HG03280 (cell line): ENCODE results near the gene TMEM119.
"Not testable (repeated sequence)": the region's sequence is repeated elsewhere in the genome, so short reads cannot be mapped to it uniquely, and the experiment has no call there.

Source experiments
- ATAC-seq: cut with Tn5 transposase; IDR thresholded peaks from one replicate; pipeline ENCODE4 v1.9.1; 2021; ENCODE audit warnings: mild to moderate bottlenecking, moderate library complexity; ENCODE audit not compliant: unreplicated experiment

TMEM119 gene

GRCh38 chr12:108635201-108635996 is 37.5 kb upstream of the TMEM119 start:
- peak; percentile 55 for ATAC-seq

- ATAC-seq: no peak
Observed at GRCh38 chr12:108634341-108634751, 36.5 kb upstream of the TMEM119 start.

GRCh38 chr12:108633534-108634248 is 35.8 kb upstream of the TMEM119 start, which contains the start of gene SELPLG:
SELPLG (minus strand) TSS chr12:108633894; CDS start chr12:108624307, 9,587 bp downstream.
- ATAC-seq: peak; percentile 55

GRCh38 chr12:108633081-108633533 is 35.2 kb upstream of the TMEM119 start:
- ATAC-seq: no peak

- ATAC-seq: not testable (repeated sequence)
Observed at GRCh38 chr12:108631261-108631660, 33.4 kb upstream of the TMEM119 start.

GRCh38 chr12:108630481-108631207 is 32.8 kb upstream of the TMEM119 start:
- no peak for ATAC-seq

GRCh38 chr12:108629824-108630476 is 32.1 kb upstream of the TMEM119 start:
- ATAC-seq: no peak

- no peak for ATAC-seq
Observed at GRCh38 chr12:108629151-108629550, 31.3 kb upstream of the TMEM119 start.

- ATAC-seq: no peak
Observed at GRCh38 chr12:108627134-108627920, 29.4 kb upstream of the TMEM119 start.

GRCh38 chr12:108625228-108625627 is 27.3 kb upstream of the TMEM119 start:
- ATAC-seq: no peak

GRCh38 chr12:108623577-108623976 is 25.7 kb upstream of the TMEM119 start:
- no peak for ATAC-seq

- no peak for ATAC-seq
Observed at GRCh38 chr12:108622921-108623514, 25.1 kb upstream of the TMEM119 start.

GRCh38 chr12:108622421-108622820 is 24.5 kb upstream of the TMEM119 start:
- ATAC-seq: no peak

GRCh38 chr12:108621161-108621560 is 23.3 kb upstream of the TMEM119 start:
- no peak for ATAC-seq

- ATAC-seq: no peak
Observed at GRCh38 chr12:108620236-108620879, 22.5 kb upstream of the TMEM119 start.

GRCh38 chr12:108619369-108620160 is 21.7 kb upstream of the TMEM119 start:
- ATAC-seq: no peak

- not testable (repeated sequence) for ATAC-seq
Observed at GRCh38 chr12:108618953-108619274, 21.0 kb upstream of the TMEM119 start.
